Measurements from ENCODE around the gene SART3.

The SART3 gene

GRCh38 chr12:108570743-108571608 is 10.0 kb upstream of the SART3 start:
- Histone ChIP-seq H3K36me3 (peaks cover 42% of the 10 kb centered on the region), H3K4me3 (ENCODE audit: low read depth in 1 of 2, low read length in 1 of 2) (no peak overlapping the region), H3K9me3 (no peaks in the 10 kb centered on the region), H3K27ac (no peak overlapping the region), H3K4me1 (ENCODE audit: control insufficient read depth in 1 of 2, insufficient read depth in 1 of 2, low read depth in 1 of 2, low read length in 1 of 2) (peaks cover 0 to 4% of the 10 kb centered on the region in 2 experiments), H3K27me3 (no peaks in the 10 kb centered on the region)
- no peak for TF ChIP-seq CTCF (IDR thresholded peaks at IDR 0.05)

- TF ChIP-seq CTCF (IDR thresholded peaks at IDR 0.05): no peak
- Histone ChIP-seq H3K36me3 (peaks cover 59% of the 10 kb centered on the region), H3K27ac (no peak overlapping the region), H3K27me3 (no peaks in the 10 kb centered on the region), H3K4me3 (ENCODE audit: low read depth in 1 of 2, low read length in 1 of 2) (no peak overlapping the region), H3K4me1 (ENCODE audit: control insufficient read depth in 1 of 2, insufficient read depth in 1 of 2, low read depth in 1 of 2, low read length in 1 of 2) (peaks cover 3 to 7% of the 10 kb centered on the region in 2 experiments), H3K9me3 (no peaks in the 10 kb centered on the region)
Measured at GRCh38 chr12:108568338-108569154, 7.6 kb upstream of the SART3 start.

- Histone ChIP-seq H3K4me1 (ENCODE audit: control insufficient read depth in 1 of 2, insufficient read depth in 1 of 2, low read depth in 1 of 2, low read length in 1 of 2) (peaks cover 12 to 15% of the 10 kb centered on the region in 2 experiments), H3K9me3 (no peaks in the 10 kb centered on the region), H3K4me3 (ENCODE audit: low read depth in 1 of 2, low read length in 1 of 2) (no peak overlapping the region), H3K36me3 (peaks cover 59% of the 10 kb centered on the region), H3K27me3 (no peaks in the 10 kb centered on the region), H3K27ac (peak overlapping the region; percentile 2)
- TF ChIP-seq CTCF (IDR thresholded peaks at IDR 0.05): no peak
Measured at GRCh38 chr12:108567406-108568337, 6.7 kb upstream of the SART3 start.

- Histone ChIP-seq H3K36me3 (peaks cover 59% of the 10 kb centered on the region), H3K4me3 (ENCODE audit: low read depth in 1 of 2, low read length in 1 of 2) (no peak overlapping the region), H3K9me3 (no peaks in the 10 kb centered on the region), H3K4me1 (ENCODE audit: control insufficient read depth in 1 of 2, insufficient read depth in 1 of 2, low read depth in 1 of 2, low read length in 1 of 2) (peaks cover 19 to 23% of the 10 kb centered on the region in 2 experiments), H3K27ac (no peak overlapping the region), H3K27me3 (no peaks in the 10 kb centered on the region)
- no peak for TF ChIP-seq CTCF (IDR thresholded peaks at IDR 0.05)
Measured at GRCh38 chr12:108566452-108566851, 5.5 kb upstream of the SART3 start.

- peaks cover 59% of the 10 kb centered on the region for H3K36me3 ChIP-seq
- no peak overlapping the region for H3K4me3 ChIP-seq (ENCODE audit: low read depth in 1 of 2, low read length in 1 of 2)
- peaks cover 21 to 23% of the 10 kb centered on the region in 2 experiments for H3K4me1 ChIP-seq (ENCODE audit: control insufficient read depth in 1 of 2, insufficient read depth in 1 of 2, low read depth in 1 of 2, low read length in 1 of 2)
- TF ChIP-seq CTCF (IDR thresholded peaks at IDR 0.05): no peak
- no peaks in the 10 kb centered on the region for H3K9me3 ChIP-seq
- H3K27me3 ChIP-seq: no peaks in the 10 kb centered on the region
- H3K27ac ChIP-seq: no peak overlapping the region
Measured at GRCh38 chr12:108565976-108566375, 5.0 kb upstream of the SART3 start.
